ENCODE measurements around the gene BCAP31. TPM values are rescaled to one million over a fixed set of nuclear protein-coding genes. Genes with fewer than 3 reads are reported as not detected.

The BCAP31 gene
- total RNA-seq, 1 experiment from 2014 or later = 138 TPM

DNA sequence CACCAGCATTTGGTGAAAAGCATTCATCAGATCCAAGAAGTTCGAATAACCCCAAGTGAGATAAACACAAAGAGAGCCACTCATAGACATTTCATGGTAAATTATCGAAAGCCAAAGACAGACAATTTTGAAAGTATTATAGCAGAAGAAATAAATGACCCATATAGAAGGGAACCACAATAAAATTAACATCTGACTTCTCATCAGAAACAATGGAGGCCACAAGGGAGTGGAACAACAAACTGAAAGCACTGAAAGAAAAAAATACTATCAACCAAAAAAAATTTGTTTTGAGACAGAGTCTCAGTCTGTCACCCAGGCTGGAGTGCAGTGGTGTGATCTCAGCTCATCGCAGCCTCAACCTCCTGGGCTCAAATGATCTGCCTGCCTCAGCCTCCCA lies 64.9 kb downstream of the BCAP31 start:
- WGBS (ENCODE audit: extremely low coverage, insufficient read length, low lambda C conversion rate) = no CpG with 5 or more reads among the region's 3 CpGs
- H3K9ac ChIP-seq (ENCODE audit: extremely low read depth, insufficient read length, low read length) = no peak overlapping the region
- H3K23me2 ChIP-seq (ENCODE audit: insufficient read length, low read depth, low read length, poor library complexity, severe bottlenecking) = no peaks in the 10 kb centered on the region
- H3K79me2 ChIP-seq (ENCODE audit: insufficient read depth, low read length) = no peaks in the 10 kb centered on the region
- no peak overlapping the region for H2BK120ac ChIP-seq (ENCODE audit: low read depth, low read length, poor library complexity, severe bottlenecking)
- H3K27ac ChIP-seq (ENCODE audit: insufficient read length, low read depth, low read length) = no peak overlapping the region
- Mint-ChIP-seq H3K9me3 (peaks cover 66 to 68% of the 10 kb centered on the region in 2 experiments), H3K27ac (no peak overlapping the region), H3K36me3 (ENCODE audit: insufficient read depth in 1 of 3, low read depth in 3 of 3) (peaks cover 0 to 2% (median 0%) of the 10 kb centered on the region in 3 experiments; a peak in 2 of 7 replicates), H3K4me3 (no peak overlapping the region), H3K27me3 (ENCODE audit: low read depth) (peaks cover 35% of the 10 kb centered on the region), H3K4me1 (no peaks in the 10 kb centered on the region)
- H2AK5ac ChIP-seq (ENCODE audit: insufficient read length, low read length) = no peak overlapping the region
- no peaks in the 10 kb centered on the region for H3K4me1 ChIP-seq (ENCODE audit: insufficient read depth, low read length)
- H3K14ac ChIP-seq (ENCODE audit: insufficient read depth, low read length) = no peak overlapping the region
- H4K20me1 ChIP-seq (ENCODE audit: control insufficient read depth, insufficient read depth, insufficient read length) = no peaks in the 10 kb centered on the region
- TF ChIP-seq, protein P1, sequence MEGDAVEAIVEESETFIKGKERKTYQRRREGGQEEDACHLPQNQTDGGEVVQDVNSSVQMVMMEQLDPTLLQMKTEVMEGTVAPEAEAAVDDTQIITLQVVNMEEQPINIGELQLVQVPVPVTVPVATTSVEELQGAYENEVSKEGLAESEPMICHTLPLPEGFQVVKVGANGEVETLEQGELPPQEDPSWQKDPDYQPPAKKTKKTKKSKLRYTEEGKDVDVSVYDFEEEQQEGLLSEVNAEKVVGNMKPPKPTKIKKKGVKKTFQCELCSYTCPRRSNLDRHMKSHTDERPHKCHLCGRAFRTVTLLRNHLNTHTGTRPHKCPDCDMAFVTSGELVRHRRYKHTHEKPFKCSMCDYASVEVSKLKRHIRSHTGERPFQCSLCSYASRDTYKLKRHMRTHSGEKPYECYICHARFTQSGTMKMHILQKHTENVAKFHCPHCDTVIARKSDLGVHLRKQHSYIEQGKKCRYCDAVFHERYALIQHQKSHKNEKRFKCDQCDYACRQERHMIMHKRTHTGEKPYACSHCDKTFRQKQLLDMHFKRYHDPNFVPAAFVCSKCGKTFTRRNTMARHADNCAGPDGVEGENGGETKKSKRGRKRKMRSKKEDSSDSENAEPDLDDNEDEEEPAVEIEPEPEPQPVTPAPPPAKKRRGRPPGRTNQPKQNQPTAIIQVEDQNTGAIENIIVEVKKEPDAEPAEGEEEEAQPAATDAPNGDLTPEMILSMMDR (conservative IDR thresholded peaks at IDR 0.05) = no peak
- H3K23ac ChIP-seq (ENCODE audit: insufficient read length, low read depth, low read length) = no peak overlapping the region
- H3K4me2 ChIP-seq (ENCODE audit: insufficient read depth, insufficient read length, low read length) = no peak overlapping the region
- H3K27me3 ChIP-seq (ENCODE audit: insufficient read depth, low read length) = no peaks in the 10 kb centered on the region
- H3K56ac ChIP-seq (ENCODE audit: insufficient read length, low read depth, low read length) = no peak overlapping the region
- no peak overlapping the region for H4K5ac ChIP-seq (ENCODE audit: insufficient read length, low read depth, low read length)
- no peak overlapping the region for H3K4ac ChIP-seq (ENCODE audit: low read depth, low read length)
- no peak overlapping the region for H2AFZ ChIP-seq (ENCODE audit: low read length)
- H2BK20ac ChIP-seq (ENCODE audit: low read depth, low read length, poor library complexity, severe bottlenecking) = no peak overlapping the region
- peaks cover 4% of the 10 kb centered on the region for H3K9me3 ChIP-seq (ENCODE audit: control insufficient read depth, low read depth, low read length)
- H4K91ac ChIP-seq (ENCODE audit: insufficient read length, low read depth, low read length) = no peak overlapping the region
- no peak overlapping the region for H4K8ac ChIP-seq (replicated peaks; ENCODE audit: insufficient read length, low read depth, low read length)
- H2BK15ac ChIP-seq (ENCODE audit: low read depth, low read length) = no peak overlapping the region
- no peaks in the 10 kb centered on the region for H3K79me1 ChIP-seq (ENCODE audit: insufficient read depth, low read depth, low read length, poor library complexity, severe bottlenecking)
- H2BK12ac ChIP-seq (ENCODE audit: insufficient read length, low read depth, low read length) = no peak overlapping the region
- no peak for DNase-seq
- no peak overlapping the region for H3T11ph ChIP-seq (ENCODE audit: low read length)
- no peak overlapping the region for H2BK5ac ChIP-seq (ENCODE audit: insufficient read length, low read length)
- no peak overlapping the region for H3K18ac ChIP-seq (ENCODE audit: insufficient read length, low read depth, low read length)
